HG02571 (cell line): ENCODE data around the gene PATJ.

Experiments used
- ATAC-seq: cut with Tn5 transposase; IDR thresholded peaks from one replicate; pipeline ENCODE4 v1.9.1; 2021; ENCODE audit warnings: mild to moderate bottlenecking, moderate library complexity; ENCODE audit not compliant: unreplicated experiment

The PATJ gene

GRCh38 chr1:61981870-61982660 lies 239.8 kb downstream of the PATJ start:
- no peak for ATAC-seq

- ATAC-seq, result no peak
Measured at GRCh38 chr1:61983236-61983635, 241.0 kb downstream of the PATJ start.

GRCh38 chr1:61992257-61992656 lies 250.0 kb downstream of the PATJ start:
- no peak for ATAC-seq

GRCh38 chr1:61993331-61993961 lies 251.2 kb downstream of the PATJ start:
- no peak for ATAC-seq

GRCh38 chr1:61995641-61996040 lies 253.4 kb downstream of the PATJ start:
- no peak for ATAC-seq

GRCh38 chr1:61997123-61997522 lies 254.8 kb downstream of the PATJ start:
- no peak for ATAC-seq

GRCh38 chr1:62003777-62004176 lies 261.5 kb downstream of the PATJ start:
- ATAC-seq, result no peak

GRCh38 chr1:62006690-62007089 lies 264.4 kb downstream of the PATJ start:
- no peak for ATAC-seq

- ATAC-seq, result no peak
Measured at GRCh38 chr1:62011006-62011405, 268.7 kb downstream of the PATJ start.

- ATAC-seq, result no peak
Measured at GRCh38 chr1:62012095-62012494, 269.8 kb downstream of the PATJ start.

GRCh38 chr1:62012836-62013235 lies 270.6 kb downstream of the PATJ start:
- no peak for ATAC-seq

- no peak for ATAC-seq
Measured at GRCh38 chr1:62013264-62013663, 271.0 kb downstream of the PATJ start.

GRCh38 chr1:62022382-62022983 lies 280.2 kb downstream of the PATJ start:
- ATAC-seq, result no peak

- no peak for ATAC-seq
Measured at GRCh38 chr1:62024690-62025089, 282.4 kb downstream of the PATJ start.

- ATAC-seq, result no peak
Measured at GRCh38 chr1:62025154-62025553, 282.9 kb downstream of the PATJ start.

GRCh38 chr1:62025892-62026291 lies 283.6 kb downstream of the PATJ start:
- no peak for ATAC-seq

GRCh38 chr1:62029704-62030103 lies 287.4 kb downstream of the PATJ start:
- ATAC-seq, result no peak

- ATAC-seq, result no peak
Measured at GRCh38 chr1:62034790-62035189, 292.5 kb downstream of the PATJ start.

- ATAC-seq, result no peak
Measured at GRCh38 chr1:62037274-62037673, 295.0 kb downstream of the PATJ start.

GRCh38 chr1:62038594-62039284 lies 296.5 kb downstream of the PATJ start:
- no peak for ATAC-seq

- no peak for ATAC-seq
Measured at GRCh38 chr1:62040450-62040849, 298.2 kb downstream of the PATJ start.

GRCh38 chr1:62040973-62041372 lies 298.7 kb downstream of the PATJ start:
- ATAC-seq, result no peak
